Measurements from ENCODE around the gene KCNH3. TPM values are rescaled to one million over a fixed set of nuclear protein-coding genes. Genes with fewer than 3 reads are reported as not detected.
A peak's percentile ranks its signal among the peaks of the same experiment; 100 is the strongest.

The KCNH3 gene
- total and polyA plus RNA-seq, 2 experiments from 2014 or later: 0.21 to 0.52 TPM

DNA sequence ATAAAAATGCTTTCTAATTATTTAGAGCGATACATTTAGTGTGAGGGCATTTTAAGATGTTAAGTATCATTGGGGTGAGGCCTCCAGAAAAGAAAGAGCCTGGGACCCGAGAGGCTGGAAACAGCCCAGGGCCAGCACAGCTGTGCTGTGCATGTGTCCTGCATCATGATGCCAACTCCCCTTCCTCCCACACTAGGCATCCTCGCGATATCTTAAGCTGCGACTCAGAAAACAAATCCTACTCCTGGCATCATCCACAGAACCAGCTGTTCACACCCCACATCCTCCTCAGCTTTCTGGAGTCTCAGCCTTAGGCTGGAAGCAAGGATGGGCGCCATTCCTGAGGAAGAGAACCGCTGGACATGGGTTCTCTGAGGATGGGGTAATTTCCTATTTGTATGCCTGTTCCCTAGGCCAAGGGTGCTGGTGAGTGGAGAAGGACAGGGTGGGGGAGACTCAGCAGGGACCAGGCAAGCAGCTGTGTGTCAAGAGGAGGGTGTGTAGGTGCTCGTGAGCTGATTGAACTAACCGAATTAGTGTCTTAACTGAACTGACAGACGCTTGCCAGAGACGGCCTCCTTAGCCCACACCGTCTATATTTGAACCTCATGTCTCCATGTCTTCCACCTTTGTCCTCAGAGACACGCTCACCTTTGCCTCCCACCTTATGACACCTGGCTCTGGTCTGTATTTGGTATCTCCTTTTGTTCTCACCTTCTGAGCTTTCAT lies 44.7 kb downstream of the KCNH3 start (continued):
- TF ChIP-seq, protein P1, sequence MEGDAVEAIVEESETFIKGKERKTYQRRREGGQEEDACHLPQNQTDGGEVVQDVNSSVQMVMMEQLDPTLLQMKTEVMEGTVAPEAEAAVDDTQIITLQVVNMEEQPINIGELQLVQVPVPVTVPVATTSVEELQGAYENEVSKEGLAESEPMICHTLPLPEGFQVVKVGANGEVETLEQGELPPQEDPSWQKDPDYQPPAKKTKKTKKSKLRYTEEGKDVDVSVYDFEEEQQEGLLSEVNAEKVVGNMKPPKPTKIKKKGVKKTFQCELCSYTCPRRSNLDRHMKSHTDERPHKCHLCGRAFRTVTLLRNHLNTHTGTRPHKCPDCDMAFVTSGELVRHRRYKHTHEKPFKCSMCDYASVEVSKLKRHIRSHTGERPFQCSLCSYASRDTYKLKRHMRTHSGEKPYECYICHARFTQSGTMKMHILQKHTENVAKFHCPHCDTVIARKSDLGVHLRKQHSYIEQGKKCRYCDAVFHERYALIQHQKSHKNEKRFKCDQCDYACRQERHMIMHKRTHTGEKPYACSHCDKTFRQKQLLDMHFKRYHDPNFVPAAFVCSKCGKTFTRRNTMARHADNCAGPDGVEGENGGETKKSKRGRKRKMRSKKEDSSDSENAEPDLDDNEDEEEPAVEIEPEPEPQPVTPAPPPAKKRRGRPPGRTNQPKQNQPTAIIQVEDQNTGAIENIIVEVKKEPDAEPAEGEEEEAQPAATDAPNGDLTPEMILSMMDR (conservative IDR thresholded peaks at IDR 0.05; ENCODE audit: low read depth in 2 of 2): no peak
- no peak for TF ChIP-seq REST (IDR thresholded peaks at IDR 0.05; ENCODE audit: unreplicated experiment)

GRCh38 chr12:49584591-49584990 lies 45.8 kb downstream of the KCNH3 start:
- Mint-ChIP-seq H3K4me1 (peaks cover 16% of the 10 kb centered on the region), H3K27me3 (ENCODE audit: insufficient read depth, low read depth, poor library complexity) (peaks cover 11% of the 10 kb centered on the region)
- TF ChIP-seq STAT1 (IDR thresholded peaks at IDR 0.05; ENCODE audit: unreplicated experiment): no peak
- no peak for TF ChIP-seq NANOG (IDR thresholded peaks at IDR 0.05; ENCODE audit: borderline replicate concordance)
- no peak for TF ChIP-seq REST (IDR thresholded peaks at IDR 0.05; ENCODE audit: unreplicated experiment)
- no peak for TF ChIP-seq ETS1 (IDR thresholded peaks at IDR 0.05)
- no peak for TF ChIP-seq EZH2 (IDR thresholded peaks at IDR 0.05; ENCODE audit: low read depth, unreplicated experiment)
- TF ChIP-seq ZNF331 (CRISPR knock-in tag; IDR thresholded peaks at IDR 0.05; ENCODE audit: low read depth): no peak
- TF ChIP-seq, protein P1 (conservative IDR thresholded peaks at IDR 0.05; ENCODE audit: low read depth in 2 of 2): no peak
- TF ChIP-seq ZNF114 (CRISPR knock-in tag; IDR thresholded peaks at IDR 0.05): no peak
- no peak for TF ChIP-seq POLR2AphosphoS5 (IDR thresholded peaks at IDR 0.05; ENCODE audit: low read depth)
- no peak for TF ChIP-seq EZH2phosphoT487 (IDR thresholded peaks at IDR 0.05; ENCODE audit: unreplicated experiment)
- no peak for TF ChIP-seq JUNB (IDR thresholded peaks at IDR 0.05; ENCODE audit: unreplicated experiment)
- TF ChIP-seq CREB1 (CRISPR knock-in tag; IDR thresholded peaks at IDR 0.05; ENCODE audit: low read depth): no peak

More at GRCh38 chr12:49584591-49584990, 45.8 kb downstream of the KCNH3 start:
- ATAC-seq: no peak
- Mint-ChIP-seq H3K9me3 (no peaks in the 10 kb centered on the region), H3K36me3 (ENCODE audit: low read depth) (peaks cover 2% of the 10 kb centered on the region; the same call in 1 of the 3 replicates), H3K4me3 (no peak overlapping the region), H3K27ac (peak overlapping the region; percentile 40)
- Histone ChIP-seq H3K4me1 (ENCODE audit: insufficient read depth) (no peaks in the 10 kb centered on the region), H3K27me3 (ENCODE audit: insufficient read depth) (no peaks in the 10 kb centered on the region), H2AFZ (no peak overlapping the region), H3K27ac (ENCODE audit: low read depth) (0 out of 2 replicates have a peak overlapping the region, but pooled peaks have one; percentile 9), H3K4me2 (no peak overlapping the region), H3K4me3 (no peak overlapping the region), H3F3A (replicated peaks; ENCODE audit: low read depth) (no peaks in the 10 kb centered on the region), H3K79me2 (replicated peaks; ENCODE audit: insufficient read depth) (0 out of 2 replicates have a peak, but pooled peaks cover 14% of the 10 kb centered on the region), H4K20me1 (replicated peaks; ENCODE audit: insufficient read depth) (peaks cover 2% of the 10 kb centered on the region; the same call in 1 of the 2 replicates), H3K9me2 (ENCODE audit: insufficient read depth) (no peaks in the 10 kb centered on the region), H3K36me3 (ENCODE audit: insufficient read depth) (no peaks in the 10 kb centered on the region)
- DNase-seq (ENCODE audit: low spot score): no peak

Data from GM23338 (cell line).